IMR-90 (cell line): ENCODE data around the gene SPATA17. TPM values are rescaled to one million over a fixed set of nuclear protein-coding genes. Genes with fewer than 3 reads are reported as not detected.

Experiments
- ATAC-seq: fragments of 200-7000 bp; cut with Tn5 transposase; 2 replicates; pipeline ENCODE4 v1.9.1; 2020; ENCODE audit warnings: low read depth, mild to moderate bottlenecking, moderate library complexity
- BruUV-seq: library from RNA; stranded (reverse); fragments of 400-500 nt; replicated peaks from 2 replicates; lab custom pipeline; 2021; lab: Mats Ljungman, UMichigan
- CTCF ChIA-PET: fragments of 300-600 bp; formaldehyde crosslinking; extraction: SDS; loops from one replicate; lab custom pipeline; 2021; ENCODE audit warnings: antibody characterized with exemption; lab: Yijun Ruan, JAX
- POLR2A ChIA-PET: fragments of 300-600 bp; sonication (Branson Sonifier 250); formaldehyde crosslinking; loops from one replicate; lab custom pipeline; 2022; ENCODE audit warnings: antibody characterized with exemption; ENCODE audit not compliant: unreplicated experiment; lab: Charles Lee
- DNase-seq: peaks from one replicate; pipeline ENCODE4 v3.0.0; 2013
- H2AFZ ChIP-seq: replicated peaks from 2 replicates; pipeline ENCODE3; 2013; ENCODE audit warnings: low read length, mild to moderate bottlenecking; ENCODE audit not compliant: poor library complexity
- H2AK5ac ChIP-seq: 2 replicates; pipeline ENCODE4 v1.6.1; 2013; ENCODE audit warnings: low read depth, low read length, inconsistent platforms
- H2AK9ac ChIP-seq: replicated peaks from 2 replicates; pipeline ENCODE3; 2013; ENCODE audit warnings: mild to moderate bottlenecking, low read depth, low read length, moderate library complexity; ENCODE audit not compliant: poor library complexity
- H2BK120ac ChIP-seq: 2 replicates; pipeline ENCODE4 v1.6.1; 2013; ENCODE audit warnings: low read depth, low read length, inconsistent platforms
- H2BK15ac ChIP-seq: 3 replicates; pipeline ENCODE4 v1.6.1; 2013; ENCODE audit warnings: low read depth, low read length, inconsistent platforms
- H2BK20ac ChIP-seq: 2 replicates; pipeline ENCODE4 v1.6.1; 2013; ENCODE audit warnings: low read depth, mild to moderate bottlenecking, inconsistent platforms, low read length, moderate library complexity
- H2BK5ac ChIP-seq: 2 replicates; pipeline ENCODE4 v1.6.1; 2013; ENCODE audit warnings: mild to moderate bottlenecking, low read depth, low read length, inconsistent platforms; ENCODE audit not compliant: poor library complexity, severe bottlenecking
- H3K14ac ChIP-seq: replicated peaks from 2 replicates; pipeline ENCODE4 v1.6.1; 2013; ENCODE audit warnings: low read depth, low read length, inconsistent platforms
- H3K18ac ChIP-seq: 2 replicates; pipeline ENCODE4 v1.6.1; 2013; ENCODE audit warnings: low read depth, low read length, control low read depth
- H3K23ac ChIP-seq: 2 replicates; pipeline ENCODE4 v1.6.1; 2013; ENCODE audit warnings: low read depth, low read length, inconsistent platforms
- H3K27ac ChIP-seq: 2 replicates; pipeline ENCODE4 v1.5.1; 2013; ENCODE audit warnings: mild to moderate bottlenecking, control low read depth, low read length; ENCODE audit not compliant: insufficient read depth
- H3K27me3 ChIP-seq: 2 replicates; pipeline ENCODE4 v1.6.1; 2013; ENCODE audit warnings: low read length; ENCODE audit not compliant: control insufficient read depth, insufficient read depth
- H3K36me3 ChIP-seq: 2 replicates; pipeline ENCODE4 v1.6.1; 2013; ENCODE audit warnings: low read length, mixed read lengths; ENCODE audit not compliant: control insufficient read depth, insufficient read depth
- H3K4ac ChIP-seq: 2 replicates; pipeline ENCODE4 v1.6.1; 2013; ENCODE audit warnings: low read depth, low read length, inconsistent platforms
- H3K4me1 ChIP-seq: 2 replicates; pipeline ENCODE4 v1.6.1; 2013; ENCODE audit warnings: low read length, mixed read lengths; ENCODE audit not compliant: control insufficient read depth, insufficient read depth
- H3K4me2 ChIP-seq: 2 replicates; pipeline ENCODE4 v1.6.1; 2013; ENCODE audit warnings: low read depth, mild to moderate bottlenecking, control low read depth, low read length, moderate library complexity
- H3K4me3 ChIP-seq: 2 replicates; pipeline ENCODE4 v1.5.1; 2013; ENCODE audit warnings: low read depth, mild to moderate bottlenecking, control low read depth, low read length, moderate library complexity; ENCODE audit not compliant: insufficient read depth
- H3K56ac ChIP-seq: 2 replicates; pipeline ENCODE4 v1.6.1; 2013; ENCODE audit warnings: low read length, inconsistent platforms; ENCODE audit not compliant: insufficient read depth; ENCODE audit errors: extremely low read depth
- H3K79me1 ChIP-seq, 2 experiments: 2 replicates each; pipeline ENCODE4 v1.6.1; 2013; ENCODE audit warnings: low read length in 2 of 2, inconsistent platforms in 1 of 2, low read depth in 1 of 2
- H3K9ac ChIP-seq: 2 replicates; pipeline ENCODE4 v1.6.1; 2013; ENCODE audit warnings: low read depth, low read length, control low read depth
- H3K9me1 ChIP-seq: 2 replicates; pipeline ENCODE4 v1.6.1; 2013; ENCODE audit warnings: low read length, inconsistent platforms; ENCODE audit not compliant: insufficient read depth
- H3K9me3 ChIP-seq: 2 replicates; pipeline ENCODE4 v1.6.1; 2013; ENCODE audit warnings: low read length; ENCODE audit not compliant: control insufficient read depth, insufficient read depth
- H4K20me1 ChIP-seq: 2 replicates; pipeline ENCODE4 v1.6.1; 2013; ENCODE audit warnings: low read length, inconsistent platforms; ENCODE audit not compliant: insufficient read depth
- H4K5ac ChIP-seq: 2 replicates; pipeline ENCODE4 v1.6.1; 2013; ENCODE audit warnings: mild to moderate bottlenecking, low read depth, low read length, control low read depth
- H4K8ac ChIP-seq, 2 experiments: 2 replicates each; pipeline ENCODE4 v1.6.1; 2013; ENCODE audit warnings: low read depth in 2 of 2, low read length in 2 of 2, control low read depth in 1 of 2, inconsistent platforms in 1 of 2
- H4K91ac ChIP-seq: 2 replicates; pipeline ENCODE4 v1.6.1; 2013; ENCODE audit warnings: low read depth, low read length, inconsistent platforms; ENCODE audit not compliant: insufficient read depth
- CHD1 ChIP-seq: IDR thresholded peaks from 2 replicates; pipeline ENCODE4 v1.6.1; 2012; ENCODE audit warnings: low read depth, low read length, improper control_type of control experiment
- FOS ChIP-seq: fragments of 150-350 bp; IDR thresholded peaks from 2 replicates; pipeline ENCODE4 v1.6.1; 2016; ENCODE audit warnings: low read depth, low read length
- MAFK ChIP-seq: IDR thresholded peaks from 2 replicates; pipeline ENCODE4 v1.6.1; 2012; ENCODE audit warnings: low read depth, low read length, improper control_type of control experiment
- MAZ ChIP-seq: IDR thresholded peaks from 2 replicates; pipeline ENCODE4 v1.6.1; 2012; ENCODE audit warnings: low read depth, mild to moderate bottlenecking, low read length, improper control_type of control experiment, moderate library complexity, borderline replicate concordance
- NFE2L2 ChIP-seq: fragments of 150-350 bp; IDR thresholded peaks from 2 replicates; pipeline ENCODE4 v1.6.1; 2016; ENCODE audit warnings: low read depth, mild to moderate bottlenecking, low read length
- POLR2A ChIP-seq: IDR thresholded peaks from 2 replicates; pipeline ENCODE4 v1.6.1; 2012; ENCODE audit warnings: mild to moderate bottlenecking, low read depth, low read length
- RAD21 ChIP-seq: IDR thresholded peaks from 2 replicates; pipeline ENCODE4 v1.6.1; 2012; ENCODE audit warnings: low read length, improper control_type of control experiment
- RCOR1 ChIP-seq: IDR thresholded peaks from 2 replicates; pipeline ENCODE4 v1.6.1; 2012; ENCODE audit warnings: mild to moderate bottlenecking, low read length, improper control_type of control experiment; ENCODE audit not compliant: insufficient replicate concordance
- RFX5 ChIP-seq: IDR thresholded peaks from 2 replicates; pipeline ENCODE4 v1.8.0; 2012; ENCODE audit warnings: low read depth, mild to moderate bottlenecking, low read length, moderate library complexity
- WGBS, 2 experiments: methylation state at CpG; one replicate each; pipeline versions ENCODE4 v1.1.5 to v1.1.7; 2013; ENCODE audit warnings: missing lambda C conversion rate in 2 of 2; ENCODE audit not compliant: insufficient read length in 1 of 2; ENCODE audit errors: extremely low coverage in 2 of 2; 5-methylcytosine and 5-hydroxymethylcytosine counted together
- dilution Hi-C: fragments of 300-500 bp; cut with HindIII; formaldehyde crosslinking; loops from one replicate; pipeline ENCODE4 v1.14.3; 2018; ENCODE audit warnings: low sequenced_read_pairs; ENCODE audit not compliant: unreplicated experiment
- in situ Hi-C: fragments of 300-500 bp; cut with MboI; formaldehyde crosslinking; loops from 3 replicates; pipeline ENCODE4 v1.14.3; 2019; ENCODE audit warnings: low sequenced_read_pairs, inconsistent platforms, mixed read lengths
- intact Hi-C: fragments of 100-400 bp; cut with micrococcal nuclease; formaldehyde crosslinking; loops from 2 replicates; pipeline ENCODE4 v1.10.0; 2022
- polyA plus RNA-seq, 3 experiments: library from polyadenylated mRNA; depleted of rRNA; stranded (reverse); fragments of >200 nt; gene quantifications; 2 replicates each; pipeline ENCODE4 v1.2.3, GENCODE V29; 2012; ENCODE audit warnings: low replicate concordance in 1 of 3
- total RNA-seq: library from RNA; depleted of rRNA; stranded (reverse); fragments of >200 nt; gene quantifications from 2 replicates; pipeline ENCODE4 v1.2.3, GENCODE V29; 2012
- TF ChIP-seq, protein P1 (sequence below): conservative IDR thresholded peaks from 2 replicates; pipeline ENCODE4 v1.5.1; 2012; ENCODE audit warnings: mild to moderate bottlenecking, low read depth, low read length, improper control_type of control experiment
- TF ChIP-seq, protein P2 (sequence below): fragments of 150-350 bp; IDR thresholded peaks from 2 replicates; pipeline ENCODE4 v1.6.1; 2017; ENCODE audit warnings: mild to moderate bottlenecking, antibody characterized with exemption, low read length, low read depth
- TF ChIP-seq, protein P3 (sequence below): fragments of 150-350 bp; IDR thresholded peaks from 2 replicates; pipeline ENCODE4 v1.6.1; 2016; ENCODE audit warnings: low read depth, mild to moderate bottlenecking, low read length, moderate library complexity, borderline replicate concordance

SPATA17 gene
- total and polyA plus RNA-seq, 2 of the 4 experiments (the other 2 are of a cell fraction) = 0.03 to 0.18 TPM

DNA sequence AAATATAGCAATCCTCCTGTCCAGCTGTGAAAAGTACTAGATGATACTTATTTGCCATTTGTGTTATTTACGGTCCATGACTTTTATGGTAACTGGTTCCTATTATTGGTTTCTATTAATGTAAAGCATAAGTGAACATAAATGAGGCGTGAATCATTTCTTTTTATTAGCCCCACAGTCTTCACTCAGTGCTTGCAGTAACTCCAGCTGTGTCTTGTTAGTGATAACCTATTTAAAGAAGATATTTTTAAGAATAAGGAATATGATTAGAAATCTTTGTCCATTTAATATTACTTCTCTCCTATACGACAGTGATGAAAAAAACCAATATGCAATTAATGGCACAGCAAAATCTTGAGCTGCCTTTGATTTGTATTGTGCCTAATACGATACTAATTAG, 149.9 kb downstream of the SPATA17 start:
- TF ChIP-seq NFE2L2 (no peak), POLR2A (no peak), CHD1 (no peak), MAFK (no peak), MAZ (no peak), RAD21 (no peak), RFX5 (no peak), FOS (no peak), RCOR1 (no peak)
- TF ChIP-seq, protein P1, sequence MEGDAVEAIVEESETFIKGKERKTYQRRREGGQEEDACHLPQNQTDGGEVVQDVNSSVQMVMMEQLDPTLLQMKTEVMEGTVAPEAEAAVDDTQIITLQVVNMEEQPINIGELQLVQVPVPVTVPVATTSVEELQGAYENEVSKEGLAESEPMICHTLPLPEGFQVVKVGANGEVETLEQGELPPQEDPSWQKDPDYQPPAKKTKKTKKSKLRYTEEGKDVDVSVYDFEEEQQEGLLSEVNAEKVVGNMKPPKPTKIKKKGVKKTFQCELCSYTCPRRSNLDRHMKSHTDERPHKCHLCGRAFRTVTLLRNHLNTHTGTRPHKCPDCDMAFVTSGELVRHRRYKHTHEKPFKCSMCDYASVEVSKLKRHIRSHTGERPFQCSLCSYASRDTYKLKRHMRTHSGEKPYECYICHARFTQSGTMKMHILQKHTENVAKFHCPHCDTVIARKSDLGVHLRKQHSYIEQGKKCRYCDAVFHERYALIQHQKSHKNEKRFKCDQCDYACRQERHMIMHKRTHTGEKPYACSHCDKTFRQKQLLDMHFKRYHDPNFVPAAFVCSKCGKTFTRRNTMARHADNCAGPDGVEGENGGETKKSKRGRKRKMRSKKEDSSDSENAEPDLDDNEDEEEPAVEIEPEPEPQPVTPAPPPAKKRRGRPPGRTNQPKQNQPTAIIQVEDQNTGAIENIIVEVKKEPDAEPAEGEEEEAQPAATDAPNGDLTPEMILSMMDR = no peak
- TF ChIP-seq, protein P2, sequence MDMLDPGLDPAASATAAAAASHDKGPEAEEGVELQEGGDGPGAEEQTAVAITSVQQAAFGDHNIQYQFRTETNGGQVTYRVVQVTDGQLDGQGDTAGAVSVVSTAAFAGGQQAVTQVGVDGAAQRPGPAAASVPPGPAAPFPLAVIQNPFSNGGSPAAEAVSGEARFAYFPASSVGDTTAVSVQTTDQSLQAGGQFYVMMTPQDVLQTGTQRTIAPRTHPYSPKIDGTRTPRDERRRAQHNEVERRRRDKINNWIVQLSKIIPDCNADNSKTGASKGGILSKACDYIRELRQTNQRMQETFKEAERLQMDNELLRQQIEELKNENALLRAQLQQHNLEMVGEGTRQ = no peak
- TF ChIP-seq, protein P3, sequence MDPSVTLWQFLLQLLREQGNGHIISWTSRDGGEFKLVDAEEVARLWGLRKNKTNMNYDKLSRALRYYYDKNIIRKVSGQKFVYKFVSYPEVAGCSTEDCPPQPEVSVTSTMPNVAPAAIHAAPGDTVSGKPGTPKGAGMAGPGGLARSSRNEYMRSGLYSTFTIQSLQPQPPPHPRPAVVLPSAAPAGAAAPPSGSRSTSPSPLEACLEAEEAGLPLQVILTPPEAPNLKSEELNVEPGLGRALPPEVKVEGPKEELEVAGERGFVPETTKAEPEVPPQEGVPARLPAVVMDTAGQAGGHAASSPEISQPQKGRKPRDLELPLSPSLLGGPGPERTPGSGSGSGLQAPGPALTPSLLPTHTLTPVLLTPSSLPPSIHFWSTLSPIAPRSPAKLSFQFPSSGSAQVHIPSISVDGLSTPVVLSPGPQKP = no peak
- Histone ChIP-seq H3K4ac (no peak overlapping the region), H4K8ac (no peak overlapping the region), H3K4me3 (no peak overlapping the region), H2AK5ac (no peak overlapping the region), H3K36me3 (no peaks in the 10 kb centered on the region), H3K4me1 (no peaks in the 10 kb centered on the region), H3K56ac (no peak overlapping the region), H3K9me3 (no peaks in the 10 kb centered on the region), H3K27me3 (no peaks in the 10 kb centered on the region), H2AFZ (no peak overlapping the region), H4K91ac (no peak overlapping the region), H2BK120ac (no peak overlapping the region), H3K79me1 (no peaks in the 10 kb centered on the region), H2BK15ac (no peak overlapping the region), H2BK20ac (no peak overlapping the region), H3K27ac (no peak overlapping the region), H4K20me1 (no peaks in the 10 kb centered on the region), H3K9me1 (no peaks in the 10 kb centered on the region), H2BK5ac (no peak overlapping the region), H3K14ac (no peak overlapping the region), H3K9ac (no peak overlapping the region), H4K5ac (no peak overlapping the region), H3K23ac (no peak overlapping the region), H2AK9ac (no peak overlapping the region), H3K4me2 (no peak overlapping the region), H3K18ac (no peak overlapping the region)
- intact Hi-C loops (no loop called here), in situ Hi-C loops (no loop called here), dilution Hi-C loops (no loop called here)
- ATAC-seq (no peak), DNase-seq (no peak)
- POLR2A ChIA-PET = no interaction called here
- no CpG with 5 or more reads among the region's 4 CpGs for WGBS, 2 experiments
- CTCF ChIA-PET = no interaction called here
- BruUV-seq = no TSS peak
